CD14-positive monocyte (primary cell): ENCODE results near the gene CPEB4. TPM values are rescaled to one million over a fixed set of nuclear protein-coding genes. Genes with fewer than 3 reads are reported as not detected.

Experiments
- DNase-seq, 3 donors: peaks; one replicate each; pipeline ENCODE4 v3.0.0-alpha.2; 2011 to 2022
- H2AFZ ChIP-seq: 2 replicates; pipeline ENCODE4 v1.6.0; 2012; ENCODE audit warnings: mild to moderate bottlenecking, low read depth, low read length, inconsistent platforms; ENCODE audit not compliant: insufficient read depth, poor library complexity, severe bottlenecking
- H3K27ac ChIP-seq, 2 donors: 1 replicate in 1 of 2; 2 replicates in 1 of 2; pipeline ENCODE4 v1.5.1; 2012 to 2013; ENCODE audit warnings: low read length in 2 of 2, control low read depth in 1 of 2, inconsistent platforms in 1 of 2, low read depth in 1 of 2, mild to moderate bottlenecking in 1 of 2
- H3K27me3 ChIP-seq, 2 donors: one replicate each; pipeline versions ENCODE4 v1.6.0 to v1.6.1; 2011 to 2013; ENCODE audit warnings: low read length in 2 of 2; ENCODE audit not compliant: control insufficient read depth in 2 of 2, insufficient read depth in 2 of 2
- H3K36me3 ChIP-seq, 2 donors: replicated peaks in 1 of 2; 1 replicate in 1 of 2; 2 replicates in 1 of 2; pipeline versions ENCODE4 v1.5.1 to v1.6.1; 2012 to 2013; ENCODE audit warnings: low read length in 2 of 2, control low read depth in 1 of 2, inconsistent platforms in 1 of 2, mild to moderate bottlenecking in 1 of 2; ENCODE audit not compliant: insufficient read depth in 2 of 2, control insufficient read depth in 1 of 2
- H3K4me1 ChIP-seq, 2 donors: 1 replicate in 1 of 2; 2 replicates in 1 of 2; pipeline versions ENCODE4 v1.5.1 to v1.6.1; 2012 to 2013; ENCODE audit warnings: low read length in 2 of 2, control low read depth in 1 of 2, inconsistent platforms in 1 of 2, mild to moderate bottlenecking in 1 of 2, moderate library complexity in 1 of 2; ENCODE audit not compliant: insufficient read depth in 2 of 2, control insufficient read depth in 1 of 2
- H3K4me2 ChIP-seq: replicated peaks from 2 replicates; pipeline ENCODE3; 2012; ENCODE audit warnings: low read length, moderate library complexity, mild to moderate bottlenecking; ENCODE audit not compliant: poor library complexity, severe bottlenecking; ENCODE audit errors: extremely low read depth
- H3K4me3 ChIP-seq, 3 experiments: fragments of 200-600 bp in 1 of 3; sonication (generic) in 1 of 3; replicated peaks in 1 of 3; 1 replicate in 2 of 3; 2 replicates in 1 of 3; pipeline ENCODE4 v1.5.1; 2011 to 2013; ENCODE audit warnings: low read length in 3 of 3, mild to moderate bottlenecking in 3 of 3, control low read depth in 2 of 3, low read depth in 2 of 3, inconsistent platforms in 1 of 3, moderate library complexity in 1 of 3
- H3K79me2 ChIP-seq: 2 replicates; pipeline ENCODE4 v1.6.0; 2012; ENCODE audit warnings: mild to moderate bottlenecking, control low read depth, inconsistent platforms, low read length, moderate library complexity; ENCODE audit not compliant: insufficient read depth
- H3K9ac ChIP-seq: 2 replicates; pipeline ENCODE4 v1.6.0; 2017; ENCODE audit warnings: low read length, mild to moderate bottlenecking; ENCODE audit not compliant: insufficient read depth, poor library complexity, severe bottlenecking
- H3K9me3 ChIP-seq, 2 donors: replicated peaks in 1 of 2; 1 replicate in 1 of 2; 2 replicates in 1 of 2; pipeline versions ENCODE4 v1.5.1 to v1.6.1; 2012 to 2013; ENCODE audit warnings: low read length in 2 of 2, control low read depth in 1 of 2; ENCODE audit not compliant: control insufficient read depth in 1 of 2, insufficient read depth in 1 of 2
- H4K20me1 ChIP-seq: 2 replicates; pipeline ENCODE4 v1.6.0; 2012; ENCODE audit warnings: mild to moderate bottlenecking, low read length, control low read depth, moderate library complexity; ENCODE audit not compliant: insufficient read depth
- H3K27ac Mint-ChIP-seq, 7 donors: one replicate each; pipeline ENCODE4 v1.8.0; 2020; ENCODE audit warnings: mild to moderate bottlenecking in 7 of 7, mixed read lengths in 7 of 7, moderate library complexity in 6 of 7, inconsistent platforms in 2 of 7
- H3K27me3 Mint-ChIP-seq, 3 donors: one replicate each; pipeline ENCODE4 v1.8.0; 2021 to 2022; ENCODE audit warnings: low read depth in 3 of 3, mild to moderate bottlenecking in 3 of 3, mixed read lengths in 3 of 3, moderate library complexity in 3 of 3, inconsistent platforms in 1 of 3
- H3K36me3 Mint-ChIP-seq, 2 donors: one replicate each; pipeline ENCODE4 v1.8.0; 2020; ENCODE audit warnings: mixed read lengths in 2 of 2, inconsistent platforms in 1 of 2, mild to moderate bottlenecking in 1 of 2
- H3K4me1 Mint-ChIP-seq: one replicate; pipeline ENCODE4 v1.8.0; 2020; ENCODE audit warnings: mild to moderate bottlenecking, mixed read lengths
- H3K4me3 Mint-ChIP-seq, 2 donors: one replicate each; pipeline ENCODE4 v1.8.0; 2020; ENCODE audit warnings: mild to moderate bottlenecking in 2 of 2, mixed read lengths in 2 of 2, moderate library complexity in 1 of 2
- H3K9me3 Mint-ChIP-seq, 7 donors: one replicate each; pipeline ENCODE4 v1.8.0; 2020 to 2022; ENCODE audit warnings: mixed read lengths in 7 of 7, mild to moderate bottlenecking in 6 of 7, moderate library complexity in 6 of 7, inconsistent platforms in 2 of 7
- CTCF ChIP-seq: fragments of 200-600 bp; IDR thresholded peaks from one replicate; pipeline ENCODE4 v1.8.0; 2022; ENCODE audit warnings: antibody characterized with exemption, mild to moderate bottlenecking
- WGBS: methylation state at CpG from one replicate; pipeline ENCODE4 v1.1.5; 2013; ENCODE audit warnings: missing lambda C conversion rate; ENCODE audit not compliant: insufficient coverage; 5-methylcytosine and 5-hydroxymethylcytosine counted together
- intact Hi-C, 2 donors: fragments of 100-400 bp; cut with micrococcal nuclease; formaldehyde crosslinking; loops; one replicate each; pipeline versions ENCODE4 v1.15.0 to v1.15.1; 2023
- polyA plus RNA-seq, 3 donors: library from polyadenylated mRNA; depleted of rRNA in 1 of 3; unstranded in 2 of 3; stranded (reverse) in 1 of 3; fragments of 300-500 nt in 2 of 3; fragments of >200 nt in 1 of 3; fragmentation: Illumina TruSeq in 2 of 3; gene quantifications; 1 replicate in 2 of 3; 2 replicates in 1 of 3; pipeline ENCODE4 v1.2.3, GENCODE V29; 2012 to 2021

CPEB4 gene
- polyA plus RNA-seq, 3 donors = 10.7 to 27.3 (median 13.9) TPM

GRCh38 chr5:173901705-173902104 is 13.6 kb downstream of the CPEB4 start:
- H2AFZ ChIP-seq = no peak overlapping the region
- no peaks in the 10 kb centered on the region for H3K9me3 ChIP-seq
- Mint-ChIP-seq H3K9me3 (no peaks in the 10 kb centered on the region), H3K27ac (peak overlapping the region in 2 of 7 donors; percentile 13 to 55), H3K36me3 (peaks cover 12 to 40% of the 10 kb centered on the region in 2 donors), H3K27me3 (no peaks in the 10 kb centered on the region), H3K4me3 (no peak overlapping the region), H3K4me1 (peaks cover 27% of the 10 kb centered on the region)
- WGBS = 96% methylated on average over 3 of the region's 3 CpGs
- H3K27me3 ChIP-seq = no peaks in the 10 kb centered on the region
- no peak for TF ChIP-seq CTCF
- DNase-seq = no peak
- intact Hi-C loops = no loop called here
- H3K4me3 ChIP-seq = no peak overlapping the region
- no peak overlapping the region for H3K4me2 ChIP-seq
- peaks cover 12 to 21% of the 10 kb centered on the region in 2 donors for H3K4me1 ChIP-seq
- H3K79me2 ChIP-seq = peaks cover 100% of the 10 kb centered on the region
- H3K27ac ChIP-seq = no peak overlapping the region
- peaks cover 96% of the 10 kb centered on the region for H4K20me1 ChIP-seq
- H3K36me3 ChIP-seq = peaks cover 12 to 28% of the 10 kb centered on the region in 2 donors
- H3K9ac ChIP-seq = no peak overlapping the region

GRCh38 chr5:173902334-173902733 is 14.2 kb downstream of the CPEB4 start:
- no peak for TF ChIP-seq CTCF
- peaks cover 17 to 21% of the 10 kb centered on the region in 2 donors for H3K4me1 ChIP-seq

More at GRCh38 chr5:173902334-173902733, 14.2 kb downstream of the CPEB4 start:
- no CpG with 5 or more reads among the region's 1 CpG for WGBS
- Mint-ChIP-seq H3K4me3 (no peak overlapping the region), H3K27me3 (no peaks in the 10 kb centered on the region), H3K9me3 (no peaks in the 10 kb centered on the region), H3K27ac (peak overlapping the region in 1 of 7 donors; percentile 10), H3K4me1 (peaks cover 33% of the 10 kb centered on the region), H3K36me3 (peaks cover 12 to 40% of the 10 kb centered on the region in 2 donors)
- H3K9me3 ChIP-seq = no peaks in the 10 kb centered on the region
- no peak for DNase-seq
- no peak overlapping the region for H3K27ac ChIP-seq
- peaks cover 10 to 28% of the 10 kb centered on the region in 2 donors for H3K36me3 ChIP-seq
- H3K4me2 ChIP-seq = no peak overlapping the region
- peaks cover 100% of the 10 kb centered on the region for H3K79me2 ChIP-seq
- H2AFZ ChIP-seq = no peak overlapping the region
- no peak overlapping the region for H3K9ac ChIP-seq
- intact Hi-C loops = no loop called here
- H3K4me3 ChIP-seq = no peak overlapping the region
- no peaks in the 10 kb centered on the region for H3K27me3 ChIP-seq
- H4K20me1 ChIP-seq = peaks cover 96% of the 10 kb centered on the region
